ENCODE results near the gene DCLK1. TPM values are rescaled to one million over a fixed set of nuclear protein-coding genes. Genes with fewer than 3 reads are reported as not detected.

DCLK1 gene
- total RNA-seq, 4 donors from 2014 or later, result 10.0 to 41.1 (median 19.5) TPM

- H3K4me3 ChIP-seq (ENCODE audit: low read depth, poor library complexity, severe bottlenecking), result no peak overlapping the region
- 60 to 67% methylated on average over 1 of the region's 1 CpG for WGBS, 2 donors
- DNase-seq (ENCODE audit: low spot score in 2 of 2), result no peak
- TF ChIP-seq CTCF (IDR thresholded peaks at IDR 0.05), result no peak
- no peak for TF ChIP-seq POLR2A (IDR thresholded peaks at IDR 0.05)
- intact Hi-C loops (cut with DNase I; ENCODE audit: low total_unique reads), result no loop called here
Measured at GRCh38 chr13:36059321-36059720, 71.9 kb downstream of the DCLK1 start.

- H3K4me3 ChIP-seq (ENCODE audit: low read depth, poor library complexity, severe bottlenecking), result no peak overlapping the region
- DNase-seq (ENCODE audit: low spot score in 2 of 2), result no peak
- intact Hi-C loops (cut with DNase I; ENCODE audit: low total_unique reads), result no loop called here
- TF ChIP-seq CTCF (IDR thresholded peaks at IDR 0.05) (no peak), POLR2A (IDR thresholded peaks at IDR 0.05) (no peak)
- 76 to 78% methylated on average over 2 of the region's 2 CpGs for WGBS, 2 donors
Measured at GRCh38 chr13:36058116-36058515, 73.1 kb downstream of the DCLK1 start.

- DNase-seq (ENCODE audit: low spot score in 2 of 2), result no peak
- no peak for TF ChIP-seq CTCF (IDR thresholded peaks at IDR 0.05)
- TF ChIP-seq POLR2A (IDR thresholded peaks at IDR 0.05), result no peak
- H3K4me3 ChIP-seq (ENCODE audit: low read depth, poor library complexity, severe bottlenecking), result no peak overlapping the region
- 48 to 75% methylated on average over 1 of the region's 1 CpG for WGBS, 2 donors
- intact Hi-C loops (cut with DNase I; ENCODE audit: low total_unique reads), result no loop called here
Measured at GRCh38 chr13:36057547-36057946, 73.6 kb downstream of the DCLK1 start.

GRCh38 chr13:36057041-36057440 is 74.1 kb downstream of the DCLK1 start:
- TF ChIP-seq CTCF (IDR thresholded peaks at IDR 0.05), result no peak
- TF ChIP-seq POLR2A (IDR thresholded peaks at IDR 0.05), result no peak
- intact Hi-C loops (cut with DNase I; ENCODE audit: low total_unique reads), result no loop called here
- DNase-seq (ENCODE audit: low spot score in 2 of 2), result no peak
- WGBS, 2 donors, result 45 to 50% methylated on average over 3 of the region's 3 CpGs
- no peak overlapping the region for H3K4me3 ChIP-seq (ENCODE audit: low read depth, poor library complexity, severe bottlenecking)

- no peak overlapping the region for H3K4me3 ChIP-seq (ENCODE audit: low read depth, poor library complexity, severe bottlenecking)
- no peak for TF ChIP-seq POLR2A (IDR thresholded peaks at IDR 0.05)
- TF ChIP-seq CTCF (IDR thresholded peaks at IDR 0.05), result no peak
- no peak for DNase-seq (ENCODE audit: low spot score in 2 of 2)
- intact Hi-C loops (cut with DNase I; ENCODE audit: low total_unique reads), result no loop called here
- WGBS, 2 donors, result 80 to 86% methylated on average over 4 of the region's 4 CpGs
Measured at GRCh38 chr13:36055366-36055765, 75.8 kb downstream of the DCLK1 start.

GRCh38 chr13:36054041-36054440 is 77.1 kb downstream of the DCLK1 start:
- intact Hi-C loops (cut with DNase I; ENCODE audit: low total_unique reads), result no loop called here
- 84 to 90% methylated on average over 2 of the region's 2 CpGs for WGBS, 2 donors
- H3K4me3 ChIP-seq (ENCODE audit: low read depth, poor library complexity, severe bottlenecking), result no peak overlapping the region
- no peak for DNase-seq (ENCODE audit: low spot score in 2 of 2)
- TF ChIP-seq CTCF (IDR thresholded peaks at IDR 0.05) (no peak), POLR2A (IDR thresholded peaks at IDR 0.05) (no peak)

All from lower leg skin (tissue), 4 donors.